Left ventricle myocardium inferior (tissue), 1 donor: Measurements from ENCODE around the gene CYP4F22. TPM values are rescaled to one million over a fixed set of nuclear protein-coding genes. Genes with fewer than 3 reads are reported as not detected.
A peak's percentile ranks its signal among the peaks of the same experiment; 100 is the strongest.
"Not testable (repeated sequence)": the region's sequence is repeated elsewhere in the genome, so short reads cannot be mapped to it uniquely, and the experiment has no call there.

Experiments used
- DNase-seq: peaks from one replicate; pipeline ENCODE4 v3.0.0-alpha.2; 2020
- H3K27ac ChIP-seq: fragments of 200-600 bp; replicated peaks from 2 replicates; pipeline ENCODE4 v1.8.0; 2021
- H3K27me3 ChIP-seq: fragments of 200-600 bp; 2 replicates; pipeline ENCODE4 v1.8.0; 2021; ENCODE audit warnings: low read depth
- H3K36me3 ChIP-seq: fragments of 200-600 bp; 2 replicates; pipeline ENCODE4 v1.8.0; 2021
- H3K4me1 ChIP-seq: fragments of 200-600 bp; 2 replicates; pipeline ENCODE4 v1.8.0; 2021
- H3K4me3 ChIP-seq: fragments of 200-600 bp; 2 replicates; pipeline ENCODE4 v1.8.0; 2021; ENCODE audit warnings: mild to moderate bottlenecking, moderate library complexity
- H3K9me3 ChIP-seq: fragments of 200-600 bp; replicated peaks from 2 replicates; pipeline ENCODE4 v1.8.0; 2021
- intact Hi-C: fragments of 100-400 bp; cut with micrococcal nuclease; formaldehyde crosslinking; loops from one replicate; pipeline ENCODE4 v1.11.0; 2022
- total RNA-seq: library from RNA; stranded (reverse); fragmentation: NEBNext Ultra II Directional; extraction: Animal tissue kit (Norgen Biotek cat#: 25700); gene quantifications from one replicate; pipeline ENCODE4 v1.2.1, GENCODE V29; 2021
- TF ChIP-seq, protein P1 (sequence below): fragments of 200-600 bp; IDR thresholded peaks from 2 replicates; pipeline ENCODE4 v1.8.0; 2021; ENCODE audit warnings: antibody characterized with exemption, mild to moderate bottlenecking, borderline replicate concordance
- donor health status: DM: no; HTN: yes; CAD: no; lungs with severe emphysema.

CYP4F22 gene
- total RNA-seq, 1 donor from 2014 or later, result not detected

- no peak overlapping the region for H3K27ac ChIP-seq
- intact Hi-C loops, result no loop called here
- H3K4me1 ChIP-seq, result peaks cover 4% of the 10 kb centered on the region
- TF ChIP-seq, protein P1, sequence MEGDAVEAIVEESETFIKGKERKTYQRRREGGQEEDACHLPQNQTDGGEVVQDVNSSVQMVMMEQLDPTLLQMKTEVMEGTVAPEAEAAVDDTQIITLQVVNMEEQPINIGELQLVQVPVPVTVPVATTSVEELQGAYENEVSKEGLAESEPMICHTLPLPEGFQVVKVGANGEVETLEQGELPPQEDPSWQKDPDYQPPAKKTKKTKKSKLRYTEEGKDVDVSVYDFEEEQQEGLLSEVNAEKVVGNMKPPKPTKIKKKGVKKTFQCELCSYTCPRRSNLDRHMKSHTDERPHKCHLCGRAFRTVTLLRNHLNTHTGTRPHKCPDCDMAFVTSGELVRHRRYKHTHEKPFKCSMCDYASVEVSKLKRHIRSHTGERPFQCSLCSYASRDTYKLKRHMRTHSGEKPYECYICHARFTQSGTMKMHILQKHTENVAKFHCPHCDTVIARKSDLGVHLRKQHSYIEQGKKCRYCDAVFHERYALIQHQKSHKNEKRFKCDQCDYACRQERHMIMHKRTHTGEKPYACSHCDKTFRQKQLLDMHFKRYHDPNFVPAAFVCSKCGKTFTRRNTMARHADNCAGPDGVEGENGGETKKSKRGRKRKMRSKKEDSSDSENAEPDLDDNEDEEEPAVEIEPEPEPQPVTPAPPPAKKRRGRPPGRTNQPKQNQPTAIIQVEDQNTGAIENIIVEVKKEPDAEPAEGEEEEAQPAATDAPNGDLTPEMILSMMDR, result peak; percentile 92
- no peaks in the 10 kb centered on the region for H3K9me3 ChIP-seq
- DNase-seq, result peak; percentile 82
- no peaks in the 10 kb centered on the region for H3K36me3 ChIP-seq
- H3K27me3 ChIP-seq, result peaks cover 84% of the 10 kb centered on the region
- H3K4me3 ChIP-seq, result peak overlapping the region; percentile 22
Observed at GRCh38 chr19:15584541-15585115, 76.3 kb downstream of the CYP4F22 start.

- DNase-seq, result peak; percentile 42
- H3K4me3 ChIP-seq, result no peak overlapping the region
- peaks cover 4% of the 10 kb centered on the region for H3K4me1 ChIP-seq
- intact Hi-C loops, result no loop called here
- H3K36me3 ChIP-seq, result no peaks in the 10 kb centered on the region
- TF ChIP-seq, protein P1, result no peak
- H3K27me3 ChIP-seq, result peaks cover 71% of the 10 kb centered on the region
- H3K27ac ChIP-seq, result no peak overlapping the region
- peaks cover 11% of the 10 kb centered on the region for H3K9me3 ChIP-seq
Observed at GRCh38 chr19:15587663-15588062, 79.3 kb downstream of the CYP4F22 start.

GRCh38 chr19:15588265-15588664 is 79.9 kb downstream of the CYP4F22 start:
- no peak overlapping the region for H3K4me3 ChIP-seq
- H3K4me1 ChIP-seq, result peaks cover 4% of the 10 kb centered on the region
- DNase-seq, result no peak
- peaks cover 65% of the 10 kb centered on the region for H3K27me3 ChIP-seq
- H3K36me3 ChIP-seq, result no peaks in the 10 kb centered on the region
- intact Hi-C loops, result no loop called here
- no peak overlapping the region for H3K27ac ChIP-seq
- TF ChIP-seq, protein P1, result no peak
- H3K9me3 ChIP-seq, result peaks cover 11% of the 10 kb centered on the region

GRCh38 chr19:15589760-15590451 is 81.6 kb downstream of the CYP4F22 start:
- Histone ChIP-seq H3K4me3 (no peak overlapping the region), H3K36me3 (no peaks in the 10 kb centered on the region), H3K27me3 (peaks cover 54% of the 10 kb centered on the region), H3K9me3 (peaks cover 11% of the 10 kb centered on the region), H3K4me1 (no peaks in the 10 kb centered on the region), H3K27ac (no peak overlapping the region)
- intact Hi-C loops, result no loop called here
- TF ChIP-seq, protein P1, result no peak
- DNase-seq, result no peak

GRCh38 chr19:15591796-15592195 is 83.5 kb downstream of the CYP4F22 start:
- H3K4me3 ChIP-seq, result no peak overlapping the region
- H3K27me3 ChIP-seq, result peaks cover 46% of the 10 kb centered on the region
- no peaks in the 10 kb centered on the region for H3K4me1 ChIP-seq
- intact Hi-C loops, result no loop called here
- H3K9me3 ChIP-seq, result peaks cover 15% of the 10 kb centered on the region
- no peaks in the 10 kb centered on the region for H3K36me3 ChIP-seq
- no peak for DNase-seq
- TF ChIP-seq, protein P1, result no peak
- no peak overlapping the region for H3K27ac ChIP-seq

GRCh38 chr19:15592506-15592905 is 84.2 kb downstream of the CYP4F22 start:
- H3K4me3 ChIP-seq, H3K4me1 ChIP-seq, H3K27ac ChIP-seq, intact Hi-C loops, H3K36me3 ChIP-seq, DNase-seq: not testable (repeated sequence)
- Histone ChIP-seq H3K9me3 (peaks cover 18% of the 10 kb centered on the region), H3K27me3 (peaks cover 39% of the 10 kb centered on the region)

GRCh38 chr19:15593766-15594165 is 85.4 kb downstream of the CYP4F22 start:
- peaks cover 29% of the 10 kb centered on the region for H3K27me3 ChIP-seq
- H3K4me1 ChIP-seq, H3K4me3 ChIP-seq, intact Hi-C loops, H3K27ac ChIP-seq, H3K36me3 ChIP-seq, DNase-seq: not testable (repeated sequence)
- H3K9me3 ChIP-seq, result peaks cover 18% of the 10 kb centered on the region
